H7 (cell line): ENCODE data around the gene MAN2A2. TPM values are rescaled to one million over a fixed set of nuclear protein-coding genes. Genes with fewer than 3 reads are reported as not detected.

ENCODE experiments used
- total RNA-seq: library from RNA; depleted of rRNA; stranded (reverse); fragments of >200 nt; shearing (Covaris generic); gene quantifications from 2 replicates; pipeline ENCODE4 v1.2.3, GENCODE V29; 2014; rRNA removed

The MAN2A2 gene
- total RNA-seq, 1 experiment from 2014 or later = 7.4 TPM

Other genes with a start within 250 kb of the MAN2A2 start
- gene BLM, start 186.0 kb upstream of the MAN2A2 start, total RNA-seq = 29.7 and 36.4 TPM in 2 replicates
- gene FURIN, start 34.7 kb upstream of the MAN2A2 start, total RNA-seq = 56.5 and 68.9 TPM in 2 replicates
- gene FES, start 18.8 kb upstream of the MAN2A2 start, total RNA-seq = 11.2 and 13.6 TPM in 2 replicates
- 16.2 and 19.4 TPM in 2 replicates for gene HDDC3, start 29.2 kb downstream of the MAN2A2 start, total RNA-seq
- 85.9 and 87.2 TPM in 2 replicates for gene UNC45A, start 32.0 kb downstream of the MAN2A2 start, total RNA-seq
- gene RCCD1, start 51.6 kb downstream of the MAN2A2 start, total RNA-seq = 28.3 and 39.4 TPM in 2 replicates
- 143 and 195 TPM in 2 replicates for gene PRC1, start 91.2 kb downstream of the MAN2A2 start, total RNA-seq
- 13.7 and 16.6 TPM in 2 replicates for gene VPS33B, start 119.3 kb downstream of the MAN2A2 start, total RNA-seq
- under 0.01 and 0.03 TPM in 2 replicates for gene SV2B, start 197.0 kb downstream of the MAN2A2 start, total RNA-seq